ENCODE results near the gene TLK1.

TLK1 gene

GRCh38 chr2:171201271-171201670 is 40.6 kb upstream of the TLK1 start:
- TF ChIP-seq CTCF (IDR thresholded peaks at IDR 0.05; ENCODE audit: insufficient read depth, low read depth, low read length, missing control alignments) = no peak
- H3K4me3 ChIP-seq (ENCODE audit: low read depth, low read length) = no peak overlapping the region
- DNase-seq (ENCODE audit: low read depth) = no peak

GRCh38 chr2:171200469-171200868 is 39.8 kb upstream of the TLK1 start:
- TF ChIP-seq CTCF (IDR thresholded peaks at IDR 0.05; ENCODE audit: insufficient read depth, low read depth, low read length, missing control alignments) = no peak

GRCh38 chr2:171191021-171191420 is 30.3 kb upstream of the TLK1 start:
- DNase-seq (ENCODE audit: low read depth) = no peak
- no peak for TF ChIP-seq CTCF (IDR thresholded peaks at IDR 0.05; ENCODE audit: insufficient read depth, low read depth, low read length, missing control alignments)
- H3K4me3 ChIP-seq (ENCODE audit: low read depth, low read length) = no peak overlapping the region

More at GRCh38 chr2:171200469-171200868, 39.8 kb upstream of the TLK1 start:
- H3K4me3 ChIP-seq (ENCODE audit: low read depth, low read length) = no peak overlapping the region
- no peak for DNase-seq (ENCODE audit: low read depth)

- no peak for TF ChIP-seq CTCF (IDR thresholded peaks at IDR 0.05; ENCODE audit: insufficient read depth, low read depth, low read length, missing control alignments)
- no peak for DNase-seq (ENCODE audit: low read depth)
- no peak overlapping the region for H3K4me3 ChIP-seq (ENCODE audit: low read depth, low read length)
Observed at GRCh38 chr2:171187819-171188218, 27.1 kb upstream of the TLK1 start.

GRCh38 chr2:171187177-171187576 is 26.5 kb upstream of the TLK1 start:
- TF ChIP-seq CTCF (IDR thresholded peaks at IDR 0.05; ENCODE audit: insufficient read depth, low read depth, low read length, missing control alignments) = no peak
- no peak overlapping the region for H3K4me3 ChIP-seq (ENCODE audit: low read depth, low read length)
- no peak for DNase-seq (ENCODE audit: low read depth)

- DNase-seq (ENCODE audit: low read depth) = no peak
- no peak overlapping the region for H3K4me3 ChIP-seq (ENCODE audit: low read depth, low read length)
- no peak for TF ChIP-seq CTCF (IDR thresholded peaks at IDR 0.05; ENCODE audit: insufficient read depth, low read depth, low read length, missing control alignments)
Observed at GRCh38 chr2:171185941-171186340, 25.2 kb upstream of the TLK1 start.

- TF ChIP-seq CTCF (IDR thresholded peaks at IDR 0.05; ENCODE audit: insufficient read depth, low read depth, low read length, missing control alignments) = no peak
- DNase-seq (ENCODE audit: low read depth) = no peak
- no peak overlapping the region for H3K4me3 ChIP-seq (ENCODE audit: low read depth, low read length)
Observed at GRCh38 chr2:171185165-171185818, 24.6 kb upstream of the TLK1 start.
